Fibroblast of skin of right biceps (primary cell): ENCODE results near the gene BRK1.
"Not testable (repeated sequence)": the region's sequence is repeated elsewhere in the genome, so short reads cannot be mapped to it uniquely, and the experiment has no call there.

Experiments used
- DNase-seq: peaks from one replicate; pipeline ENCODE4 v3.0.0-alpha.2; 2013

BRK1 gene

DNA sequence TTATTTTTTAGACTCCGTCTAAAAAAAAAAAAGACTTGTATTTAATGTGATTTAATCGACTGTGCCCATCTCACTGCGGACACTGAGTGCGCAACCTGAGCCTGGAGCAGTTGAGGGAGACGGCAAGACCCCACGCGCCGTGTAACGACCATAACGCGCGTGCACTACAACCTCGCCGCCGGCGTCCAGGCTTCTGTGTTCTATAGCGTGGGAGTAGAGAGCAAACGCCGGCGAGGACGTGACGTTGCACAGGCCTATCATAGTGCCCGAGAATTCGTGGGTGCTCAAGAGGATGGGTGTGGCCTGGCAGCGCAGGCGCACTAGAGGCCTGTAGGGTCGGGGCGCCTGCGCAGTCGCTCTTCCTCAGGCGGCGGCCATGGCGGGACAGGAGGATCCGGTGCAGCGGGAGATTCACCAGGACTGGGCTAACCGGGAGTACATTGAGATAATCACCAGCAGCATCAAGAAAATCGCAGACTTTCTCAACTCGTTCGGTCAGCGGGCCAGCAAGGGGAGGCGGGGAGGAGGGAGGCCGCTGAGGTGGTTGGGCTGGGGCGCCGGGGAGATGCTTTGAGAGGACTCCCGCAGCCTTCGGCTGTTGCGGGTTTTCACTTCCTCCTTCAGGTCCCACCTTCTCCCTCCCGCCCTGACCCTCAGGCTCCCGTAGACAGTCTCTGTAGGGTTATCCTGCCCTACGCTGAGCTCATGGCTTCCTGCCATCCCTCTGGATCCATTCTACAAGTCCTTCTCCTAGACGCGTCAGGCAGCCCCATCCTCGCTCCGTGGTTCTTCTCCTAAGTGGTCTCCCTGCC lies at the start of gene BRK1:
Gene BRK1, plus strand, starts transcription at position 350 of the 812 bp plus-strand sequence. Its CDS starts 27 bp downstream, at position 377.
- peak; percentile 96 for DNase-seq

DNA sequence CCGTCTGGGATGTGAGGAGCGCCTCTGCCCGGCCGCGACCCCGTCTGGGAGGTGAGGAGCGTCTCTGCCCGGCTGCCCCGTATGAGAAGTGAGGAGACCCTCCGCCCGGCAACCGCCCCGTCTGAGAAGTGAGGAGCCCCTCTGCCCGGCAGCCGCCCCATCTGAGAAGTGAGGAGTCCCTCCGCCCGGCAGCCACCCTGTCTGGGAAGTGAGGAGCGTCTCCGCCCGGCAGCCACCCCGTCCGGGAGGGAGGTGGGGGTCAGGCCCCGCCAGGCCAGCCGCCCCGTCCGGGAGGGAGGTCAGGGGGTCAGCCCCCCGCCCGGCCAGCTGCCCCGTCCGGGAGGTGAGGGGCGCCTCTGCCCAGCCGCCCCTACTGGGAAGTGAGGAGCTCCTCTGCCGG lies 45.4 kb upstream of the BRK1 start:
- DNase-seq: not testable (repeated sequence)

DNA sequence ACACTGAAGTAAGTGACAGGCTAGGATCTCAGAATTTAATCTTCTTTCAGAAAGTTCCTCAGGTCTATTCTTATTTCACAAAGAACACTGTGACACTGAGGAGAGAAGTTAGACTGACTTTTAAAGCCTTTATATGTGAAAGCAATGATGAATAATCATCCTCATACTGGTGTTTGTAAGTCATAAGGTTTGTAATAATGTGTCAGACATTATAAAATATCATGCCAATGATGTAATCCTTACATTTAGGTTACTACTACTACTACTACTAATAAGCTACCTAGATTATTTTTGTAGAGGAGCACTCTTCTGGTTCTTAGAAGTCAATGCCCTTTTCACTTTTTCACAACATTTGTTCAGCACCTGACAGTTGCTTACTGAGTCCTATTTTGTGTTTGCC lies 40.8 kb upstream of the BRK1 start:
- no peak for DNase-seq

DNA sequence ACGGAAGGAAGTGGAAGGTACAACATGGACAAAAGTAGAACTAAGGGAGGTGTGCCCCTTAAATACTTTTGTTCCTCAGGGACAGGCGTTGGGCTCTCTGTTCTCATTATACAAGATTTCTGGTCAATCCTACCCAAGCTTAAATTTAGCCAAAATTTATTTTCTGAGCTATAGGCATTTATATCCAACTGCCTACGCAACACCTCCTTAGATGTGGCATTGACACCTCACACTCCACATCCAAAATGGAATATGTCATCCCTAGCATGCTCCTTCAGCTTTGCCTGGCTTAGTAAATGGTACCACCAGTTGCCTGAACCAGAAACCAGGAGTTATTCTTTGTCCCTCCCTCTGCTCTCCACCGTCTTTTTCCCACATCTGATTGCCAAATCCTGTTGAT lies 33.6 kb upstream of the BRK1 start:
- no peak for DNase-seq

- DNase-seq: no peak
These were observed 29.7 kb upstream of the BRK1 start for GRCh38 chr3:10085738-10086137.

- no peak for DNase-seq
These were observed 27.2 kb upstream of the BRK1 start for GRCh38 chr3:10088256-10088655.

- no peak for DNase-seq
These were observed 25.3 kb upstream of the BRK1 start for GRCh38 chr3:10090179-10090578.

DNA sequence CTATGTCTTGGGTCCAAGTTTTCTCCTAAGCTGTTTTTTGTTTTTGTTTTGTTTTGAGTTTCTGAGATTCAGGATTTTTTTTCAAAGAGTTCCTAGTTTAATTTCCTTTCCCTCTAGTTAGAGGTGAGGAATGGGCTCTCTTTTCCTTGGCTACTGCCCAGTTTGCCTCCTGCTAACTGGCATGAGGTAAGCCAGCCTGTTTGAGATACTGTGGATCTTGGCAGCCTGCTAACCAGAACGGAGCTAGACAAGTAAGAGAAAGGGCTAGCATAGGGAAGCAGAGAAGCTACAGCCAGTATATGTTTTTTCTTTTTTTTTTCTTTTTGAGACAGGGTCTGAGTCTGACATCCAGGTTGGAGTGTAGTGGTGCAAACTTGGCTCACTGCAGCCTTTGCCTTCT lies 24.7 kb upstream of the BRK1 start:
- DNase-seq: not testable (repeated sequence)

DNA sequence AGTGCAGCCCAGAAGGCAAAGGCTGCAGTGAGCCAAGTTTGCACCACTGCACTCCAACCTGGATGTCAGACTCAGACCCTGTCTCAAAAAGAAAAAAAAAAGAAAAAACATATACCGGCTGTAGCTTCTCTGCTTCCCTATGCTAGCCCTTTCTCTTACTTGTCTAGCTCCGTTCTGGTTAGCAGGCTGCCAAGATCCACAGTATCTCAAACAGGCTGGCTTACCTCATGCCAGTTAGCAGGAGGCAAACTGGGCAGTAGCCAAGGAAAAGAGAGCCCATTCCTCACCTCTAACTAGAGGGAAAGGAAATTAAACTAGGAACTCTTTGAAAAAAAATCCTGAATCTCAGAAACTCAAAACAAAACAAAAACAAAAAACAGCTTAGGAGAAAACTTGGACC lies 24.1 kb upstream of the BRK1 start:
- not testable (repeated sequence) for DNase-seq

- no peak for DNase-seq
These were observed 21.8 kb upstream of the BRK1 start for GRCh38 chr3:10093678-10094077.

DNA sequence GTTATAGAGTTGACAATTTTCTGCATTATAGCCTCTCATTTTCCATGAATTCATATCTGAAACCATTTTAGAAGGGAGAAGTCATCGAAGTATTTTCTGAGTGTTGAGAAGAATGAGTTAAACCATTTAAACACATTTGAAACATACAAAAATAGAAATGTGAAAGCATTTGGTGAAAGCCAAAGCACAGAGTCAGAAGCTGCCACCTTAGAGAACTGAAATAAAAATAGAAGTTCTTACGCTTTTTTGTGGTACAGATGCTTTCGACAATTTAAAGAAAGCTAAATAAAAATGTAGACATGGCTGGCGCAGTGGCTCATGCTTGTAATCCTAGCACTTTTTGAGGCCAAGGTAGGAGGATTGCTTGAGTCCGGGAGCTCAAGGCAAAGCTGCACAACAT lies 16.4 kb upstream of the BRK1 start:
- DNase-seq: no peak

- DNase-seq: no peak
These were observed 8.6 kb upstream of the BRK1 start for GRCh38 chr3:10106919-10107318.

- DNase-seq: no peak
These were observed 7.4 kb upstream of the BRK1 start, which contains the start of gene FANCD2OS for GRCh38 chr3:10108091-10108490. Gene FANCD2OS (minus strand): TSS chr3:10108255. CDS start chr3:10104774, 3,481 bp downstream.

- peak; percentile 55 for DNase-seq
These were observed 624 bp downstream of the BRK1 start for GRCh38 chr3:10116138-10116460.

DNA sequence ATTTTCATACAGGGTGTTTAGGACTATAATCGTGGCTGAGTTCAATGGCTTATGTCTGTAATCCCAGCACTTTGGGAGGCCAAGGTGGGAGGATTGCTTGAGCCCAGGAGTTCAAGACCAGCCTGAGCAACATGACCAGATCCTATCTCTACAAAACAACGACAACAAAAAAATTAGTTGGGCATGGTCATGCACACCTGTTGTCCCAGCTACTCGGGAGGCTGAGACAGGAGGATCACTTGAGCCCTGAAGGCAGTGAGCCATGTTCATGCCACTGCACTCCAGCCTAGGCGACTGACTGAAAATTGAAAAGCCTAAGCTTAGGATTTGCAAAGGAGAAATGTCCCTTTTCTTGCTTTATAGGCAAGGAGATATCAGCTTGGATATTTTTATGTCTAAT lies 1.5 kb downstream of the BRK1 start:
- no peak for DNase-seq

DNA sequence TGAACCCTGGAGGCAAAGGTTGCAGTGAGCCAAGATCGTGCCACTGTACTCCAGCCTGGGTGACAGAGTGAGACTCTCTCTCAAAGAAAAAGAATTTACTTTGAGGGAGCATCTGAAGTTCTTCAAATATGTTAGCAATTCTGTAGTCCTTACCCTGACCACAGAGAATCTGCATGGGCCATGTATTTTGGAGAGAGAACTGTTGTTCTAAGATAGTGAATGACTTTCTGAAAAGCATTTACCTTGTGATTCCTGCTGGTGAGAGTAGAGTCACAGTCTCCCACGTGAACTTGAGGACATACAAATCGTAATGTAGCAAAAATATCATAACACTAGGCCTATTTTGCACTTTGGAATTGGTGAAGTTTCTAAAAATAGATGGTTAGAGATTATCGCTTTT lies 3.9 kb downstream of the BRK1 start:
- no peak for DNase-seq

DNA sequence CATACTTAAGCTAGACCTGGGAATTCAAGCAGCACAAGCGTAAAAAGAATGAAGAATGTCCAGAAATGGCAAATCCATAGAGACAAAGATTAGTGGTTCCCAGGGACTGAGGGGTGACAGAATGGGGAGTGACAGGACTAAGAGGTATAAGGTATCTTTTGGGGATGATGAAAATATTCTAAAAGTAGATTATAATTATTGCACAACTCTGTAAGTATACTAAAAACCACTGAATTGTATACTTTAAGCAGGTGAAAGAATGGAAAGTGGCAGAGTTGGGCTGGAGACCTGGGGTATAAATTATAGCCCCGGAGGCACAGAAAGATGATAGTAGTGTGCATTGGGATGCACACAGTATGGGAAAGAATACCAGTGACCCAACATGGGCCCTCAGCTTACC lies 5.6 kb downstream of the BRK1 start:
- no peak for DNase-seq

DNA sequence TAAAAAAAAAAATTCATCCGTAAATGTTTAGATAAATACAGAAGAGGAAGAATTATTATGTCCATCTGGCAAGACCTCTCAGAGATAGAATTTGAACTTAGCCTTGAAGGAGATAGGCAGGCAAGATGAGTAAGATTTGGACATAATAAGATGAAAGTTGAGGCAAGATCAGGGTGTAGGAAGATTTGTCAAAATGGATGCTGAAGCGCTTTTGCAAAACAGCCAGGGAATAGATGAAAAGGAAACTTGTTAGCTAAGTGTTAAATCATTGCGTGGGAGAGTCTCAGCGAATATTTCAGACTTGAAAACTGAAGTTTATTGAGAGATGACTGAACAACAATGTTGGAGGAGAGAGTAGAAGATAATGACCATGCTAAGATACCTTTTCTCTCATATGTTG lies 7.2 kb downstream of the BRK1 start:
- no peak for DNase-seq

DNA sequence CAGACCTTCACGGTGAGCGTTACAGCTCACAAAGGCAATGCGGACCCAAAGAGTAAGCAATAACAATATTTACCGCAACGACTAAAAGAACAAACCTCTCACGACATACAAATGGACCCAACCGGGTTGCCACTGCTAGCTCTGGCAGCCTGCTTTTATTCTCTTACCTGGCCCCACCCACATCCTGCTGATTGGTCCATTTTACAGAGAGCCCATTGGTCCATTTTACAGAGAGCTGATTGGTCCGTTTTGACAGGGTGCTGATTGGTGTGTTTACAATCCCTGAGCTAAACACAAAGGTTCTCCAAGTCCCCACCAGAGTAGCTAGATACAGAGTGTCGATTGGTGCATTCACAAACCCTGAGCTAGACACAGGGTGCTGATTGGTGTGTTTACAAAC lies 20.4 kb downstream of the BRK1 start:
- not testable (repeated sequence) for DNase-seq

DNA sequence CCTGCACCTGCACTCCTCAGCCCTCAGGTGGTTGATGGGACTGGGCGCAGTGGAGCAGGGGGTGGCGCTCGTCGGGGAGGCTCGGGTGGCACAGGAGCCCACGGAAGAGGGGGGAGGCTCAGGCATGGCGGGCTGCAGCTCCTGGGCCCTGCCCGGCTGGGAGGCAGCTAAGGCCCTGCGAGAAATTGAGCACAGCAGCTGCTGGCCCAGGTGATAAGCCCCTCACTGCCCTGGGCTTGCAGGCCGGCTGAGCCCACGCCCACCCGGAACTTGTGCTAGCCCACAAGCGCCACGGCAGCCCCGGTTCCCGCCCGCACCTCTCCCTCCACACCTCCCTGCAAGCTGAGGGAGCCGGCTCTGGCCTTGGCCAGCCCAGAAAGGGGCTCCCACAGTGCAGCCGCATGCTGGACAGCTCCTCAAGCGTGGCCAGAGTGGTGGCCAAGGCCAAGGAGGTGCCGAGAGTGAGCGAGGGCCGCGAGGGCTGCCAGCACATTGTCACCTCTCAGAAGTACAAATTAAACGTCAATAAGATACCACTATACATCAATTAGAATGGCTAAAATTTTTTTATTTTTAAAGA lies 21.0 kb downstream of the BRK1 start:
- no peak for DNase-seq

GRCh38 chr3:10137178-10137577 lies 21.7 kb downstream of the BRK1 start:
- DNase-seq: no peak

DNA sequence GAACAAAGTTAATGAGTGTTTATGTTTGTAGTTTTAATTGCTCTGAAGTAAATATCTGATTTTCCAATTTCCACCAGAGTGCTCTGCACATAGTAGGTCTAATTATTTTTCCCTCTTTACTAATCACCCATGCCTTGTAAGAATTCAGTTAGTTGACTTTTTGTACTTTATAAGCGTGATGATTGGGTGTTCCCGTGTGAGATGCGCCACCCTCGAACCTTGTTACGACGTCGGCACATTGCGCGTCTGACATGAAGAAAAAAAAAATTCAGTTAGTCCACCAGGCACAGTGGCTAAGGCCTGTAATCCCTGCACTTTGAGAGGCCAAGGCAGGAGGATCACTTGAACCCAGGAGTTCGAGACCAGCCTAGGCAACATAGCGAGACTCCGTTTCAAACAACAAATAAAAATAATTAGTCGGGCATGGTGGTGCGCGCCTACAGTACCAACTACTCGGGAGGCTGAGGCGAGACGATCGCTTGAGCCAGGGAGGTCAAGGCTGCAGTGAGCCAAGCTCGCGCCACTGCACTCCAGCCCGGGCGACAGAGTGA lies 25.6 kb downstream of the BRK1 start:
- DNase-seq: no peak

- no peak for DNase-seq
These were observed 27.5 kb downstream of the BRK1 start for GRCh38 chr3:10142707-10143560.

GRCh38 chr3:10145685-10146084 lies 30.2 kb downstream of the BRK1 start:
- no peak for DNase-seq
